K562 (cell line): Measurements from ENCODE around the gene CPNE2. TPM values are rescaled to one million over a fixed set of nuclear protein-coding genes. Genes with fewer than 3 reads are reported as not detected.

ENCODE experiments used
- ATAC-seq: fragments of 200-7000 bp; cut with Tn5 transposase; 3 replicates; pipeline ENCODE4 v1.9.1; 2020; ENCODE audit warnings: moderate library complexity
- BruUV-seq: library from RNA; stranded (reverse); fragments of 400-500 nt; replicated peaks from 2 replicates; lab custom pipeline; 2021; lab: Mats Ljungman, UMichigan
- CTCF ChIA-PET: fragments of 300-600 bp; formaldehyde crosslinking; extraction: SDS; loops from one replicate; lab custom pipeline; 2021; ENCODE audit warnings: low intra/inter-chr PET ratio; lab: Yijun Ruan, JAX
- POLR2A ChIA-PET: fragments of 300-600, 350-650 bp; sonication (Branson Sonifier 250); formaldehyde crosslinking; extraction: SDS; loops from one replicate; lab custom pipeline; 2021; ENCODE audit warnings: antibody characterized with exemption, inconsistent platforms; lab: Yijun Ruan, JAX
- DNase-seq, 4 experiments: peaks; one replicate each; pipeline versions ENCODE4 v3.0.0 to v3.0.0-alpha.2; 2011 to 2018; ENCODE audit warnings: low spot score in 3 of 4, mixed read lengths in 3 of 4; ENCODE audit errors: extremely low read depth in 1 of 4
- FAIRE-seq: peaks from 2 replicates; lab custom pipeline; 2011; peaks lifted over from hg19 to GRCh38; lab: Jason Lieb, UNC
- H2AFZ ChIP-seq: 2 replicates; pipeline ENCODE4 v1.6.0; 2011; ENCODE audit warnings: low read depth, low read length, control low read depth, inconsistent platforms
- H3K27ac ChIP-seq: fragments of 200-600 bp; 3 replicates; pipeline ENCODE4 v1.8.0; 2011; ENCODE audit warnings: low read depth, mild to moderate bottlenecking, control low read depth, inconsistent platforms, low read length, moderate library complexity, mixed read lengths; ENCODE audit errors: extremely low read depth
- H3K27me3 ChIP-seq, 2 experiments: fragments of 300-600 bp in 1 of 2; 2 replicates in 1 of 2; 3 replicates in 1 of 2; pipeline versions ENCODE4 v1.6.0 to v1.8.0; 2011; ENCODE audit warnings: inconsistent platforms in 2 of 2, low read length in 2 of 2, mild to moderate bottlenecking in 1 of 2, mixed read lengths in 1 of 2, moderate library complexity in 1 of 2; ENCODE audit not compliant: control insufficient read depth in 2 of 2, insufficient read depth in 2 of 2
- H3K36me3 ChIP-seq: fragments of 300-600 bp; 3 replicates; pipeline ENCODE4 v1.8.0; 2011; ENCODE audit warnings: mild to moderate bottlenecking, low read length, inconsistent platforms; ENCODE audit not compliant: control insufficient read depth, insufficient read depth
- H3K4me1 ChIP-seq, 2 experiments: fragments of 200-600 bp in 1 of 2; replicated peaks in 1 of 2; 2 replicates in 1 of 2; 3 replicates in 1 of 2; pipeline versions ENCODE4 v1.5.1 to v1.8.0; 2011; ENCODE audit warnings: inconsistent platforms in 2 of 2, low read length in 2 of 2, mild to moderate bottlenecking in 1 of 2, mixed read lengths in 1 of 2, moderate library complexity in 1 of 2; ENCODE audit not compliant: control insufficient read depth in 2 of 2, insufficient read depth in 2 of 2
- H3K4me2 ChIP-seq: 2 replicates; pipeline ENCODE4 v1.6.1; 2011; ENCODE audit warnings: low read length, control low read depth, inconsistent platforms, mixed read lengths; ENCODE audit not compliant: insufficient read depth
- H3K4me3 ChIP-seq: fragments of 200-600 bp; sonication (generic), shearing (Covaris generic); 2 replicates; pipeline ENCODE4 v1.5.1; 2016; ENCODE audit warnings: control low read depth, inconsistent platforms
- H3K79me2 ChIP-seq: fragments of 200-600 bp; 3 replicates; pipeline ENCODE4 v1.8.0; 2011; ENCODE audit warnings: low read length, inconsistent platforms; ENCODE audit not compliant: control insufficient read depth, insufficient read depth
- H3K9ac ChIP-seq, 2 experiments: 2 replicates each; pipeline versions ENCODE4 v1.6.0 to v1.6.1; 2011; ENCODE audit warnings: low read depth in 2 of 2, low read length in 2 of 2, control low read depth in 1 of 2, inconsistent platforms in 1 of 2, mild to moderate bottlenecking in 1 of 2, mixed read lengths in 1 of 2; ENCODE audit not compliant: insufficient read depth in 1 of 2
- H3K9me1 ChIP-seq: one replicate; pipeline ENCODE4 v1.6.0; 2011; ENCODE audit warnings: inconsistent platforms, mild to moderate bottlenecking, low read length, moderate library complexity; ENCODE audit not compliant: control insufficient read depth, insufficient read depth
- H3K9me3 ChIP-seq: replicated peaks from 2 replicates; pipeline ENCODE4 v1.5.1; 2011; ENCODE audit warnings: low read depth, low read length, inconsistent platforms; ENCODE audit not compliant: control insufficient read depth, insufficient read depth
- H4K20me1 ChIP-seq: replicated peaks from 2 replicates; pipeline ENCODE4 v1.6.1; 2011; ENCODE audit warnings: low read length, inconsistent platforms, mixed read lengths; ENCODE audit not compliant: control insufficient read depth, insufficient read depth
- STAT5A ChIP-seq: IDR thresholded peaks from 2 replicates; pipeline ENCODE4 v1.6.1; 2012; ENCODE audit warnings: low read length, inconsistent platforms, borderline replicate concordance
- ZBTB17 ChIP-seq: fragments of 450-650 bp; formaldehyde crosslinking; IDR thresholded peaks from 2 replicates; pipeline ENCODE4 v1.4.0; 2020; ENCODE audit warnings: mild to moderate bottlenecking
- ZNF23 ChIP-seq: fragments of 250-450 bp; sonication (Bioruptor Pico); IDR thresholded peaks from 2 replicates; pipeline ENCODE4 v1.4.0; 2020; ENCODE audit warnings: mild to moderate bottlenecking
- ZZZ3 ChIP-seq: fragments of 450-650 bp; IDR thresholded peaks from 2 replicates; pipeline ENCODE4 v1.6.1; 2016; ENCODE audit warnings: antibody characterized with exemption, mild to moderate bottlenecking, moderate library complexity
- whole genome bisulfite sequencing: fragments of 100-300 bp; shearing (Covaris generic); methylation state at CpG from one replicate; pipeline ENCODE4 v1.1.6; 2016; ENCODE audit warnings: low coverage, mixed read lengths; ENCODE audit not compliant: insufficient coverage; ENCODE audit errors: missing lambda C conversion rate; 5-methylcytosine and 5-hydroxymethylcytosine counted together
- in situ Hi-C: fragments of 300-500 bp; cut with MboI; formaldehyde crosslinking; loops from 4 replicates; pipeline ENCODE4 v1.15.0; 2018; ENCODE audit warnings: inconsistent platforms, mixed read lengths
- intact Hi-C: fragments of 100-400 bp; cut with micrococcal nuclease; formaldehyde crosslinking; loops from 2 replicates; pipeline ENCODE4 v1.14.2; 2022
- polyA plus RNA-seq, 8 experiments: library from polyadenylated mRNA; depleted of rRNA in 4 of 8; stranded (reverse) in 5 of 8; unstranded in 3 of 8; fragments of >200 nt; fragmentation: Nextera tagmentation in 2 of 8; fragmentation: Illumina TruSeq in 1 of 8; extraction: Ambion mirVana in 2 of 8; extraction: Trizol in 1 of 8; gene quantifications; 2 replicates each; pipeline versions ENCODE4 v1.2.1 to v1.2.3, GENCODE V29; 2011 to 2014; ENCODE audit warnings: inconsistent platforms in 1 of 8, missing spikeins in 1 of 8
- total RNA-seq, 7 experiments: library from RNA; depleted of rRNA in 6 of 7; stranded (reverse); fragments of >200 nt in 6 of 7; fragmentation: Illumina TruSeq in 2 of 7; extraction: Trizol in 2 of 7; gene quantifications; 2 replicates each; pipeline versions ENCODE4 v1.2.1 to v1.2.3, GENCODE V29; 2011 to 2021; ENCODE audit warnings: low replicate concordance in 1 of 7
- TF ChIP-seq, protein P1 (sequence below), 2 experiments: fragments of 450-650 bp; IDR thresholded peaks; 2 replicates each; pipeline ENCODE4 v1.6.1; 2016

The CPNE2 gene
- total and polyA plus RNA-seq, 9 of the 15 experiments (the other 6 are each of a cell fraction or from before 2014, with no cell fraction given), result 3.0 to 13.9 (median 8.6) TPM

- no TSS peak for BruUV-seq
- H3K9ac ChIP-seq, result no peak overlapping the region
- intact Hi-C loops, result no loop called here
- H3K36me3 ChIP-seq, result no peaks in the 10 kb centered on the region
- no peaks in the 10 kb centered on the region; the same call in 1 of the 2 replicates for H4K20me1 ChIP-seq
- H2AFZ ChIP-seq, result no peak overlapping the region
- H3K4me1 ChIP-seq, result peaks cover 4 to 7% of the 10 kb centered on the region in 2 experiments; a peak in 3 of 5 replicates
- H3K79me2 ChIP-seq, result no peaks in the 10 kb centered on the region
- in situ Hi-C loops, result no loop called here
- DNase-seq, result no peak
- no peak overlapping the region for H3K27ac ChIP-seq
- H3K9me1 ChIP-seq, result no peaks in the 10 kb centered on the region
- H3K27me3 ChIP-seq, result no peaks in the 10 kb centered on the region
- CTCF ChIA-PET, result no interaction called here
- no peak overlapping the region for H3K4me2 ChIP-seq
- POLR2A ChIA-PET, result interaction anchor here (1.8 kb wide), 1 partner anchor 15 kb away, joined by 5 read pairs; no protein-coding TSS in a partner anchor
- H3K4me3 ChIP-seq, result no peak overlapping the region
- FAIRE-seq, result no peak
- TF ChIP-seq, protein P1, sequence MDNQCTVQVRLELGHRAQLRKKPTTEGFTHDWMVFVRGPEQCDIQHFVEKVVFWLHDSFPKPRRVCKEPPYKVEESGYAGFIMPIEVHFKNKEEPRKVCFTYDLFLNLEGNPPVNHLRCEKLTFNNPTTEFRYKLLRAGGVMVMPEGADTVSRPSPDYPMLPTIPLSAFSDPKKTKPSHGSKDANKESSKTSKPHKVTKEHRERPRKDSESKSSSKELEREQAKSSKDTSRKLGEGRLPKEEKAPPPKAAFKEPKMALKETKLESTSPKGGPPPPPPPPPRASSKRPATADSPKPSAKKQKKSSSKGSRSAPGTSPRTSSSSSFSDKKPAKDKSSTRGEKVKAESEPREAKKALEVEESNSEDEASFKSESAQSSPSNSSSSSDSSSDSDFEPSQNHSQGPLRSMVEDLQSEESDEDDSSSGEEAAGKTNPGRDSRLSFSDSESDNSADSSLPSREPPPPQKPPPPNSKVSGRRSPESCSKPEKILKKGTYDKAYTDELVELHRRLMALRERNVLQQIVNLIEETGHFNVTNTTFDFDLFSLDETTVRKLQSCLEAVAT (IDR thresholded peaks at IDR 0.05), result peak in 1 of 2 experiments; percentile 85; a peak in 2 of 4 replicates
- TF ChIP-seq ZBTB17 (CRISPR knock-in tag) (peak; percentile 93), ZZZ3 (no peak), STAT5A (no peak), ZNF23 (CRISPR knock-in tag) (peak; percentile 77)
- TF ChIP-seq, all 486 proteins: peak for 3
- H3K9me3 ChIP-seq, result no peaks in the 10 kb centered on the region
- WGBS, result 70% methylated on average over 4 of the region's 4 CpGs
- no peak for ATAC-seq
These were observed 33.6 kb downstream of the CPNE2 start for GRCh38 chr16:57125969-57126368.
